GM23338 (cell line): ENCODE results near the gene ALDOA. TPM values are rescaled to one million over a fixed set of nuclear protein-coding genes. Genes with fewer than 3 reads are reported as not detected.
A peak's percentile ranks its signal among the peaks of the same experiment; 100 is the strongest.

Experiments
- ATAC-seq: fragments of 200-7000 bp; cut with Tn5 transposase; 3 replicates; pipeline ENCODE4 v1.9.1; 2020
- DNase-seq: peaks from one replicate; pipeline ENCODE4 v3.0.0-alpha.2; 2015; ENCODE audit warnings: low spot score
- H2AFZ ChIP-seq: fragments of 200-600 bp; sonication (generic); 2 replicates; pipeline ENCODE4 v1.8.0; 2016; ENCODE audit warnings: antibody characterized with exemption, mild to moderate bottlenecking, moderate library complexity
- H3F3A ChIP-seq: fragments of 200-600 bp; sonication (generic); replicated peaks from 2 replicates; pipeline ENCODE4 v1.8.0; 2017; ENCODE audit warnings: antibody characterized with exemption, mixed run types, low read depth
- H3K27ac ChIP-seq: fragments of 200-600 bp; sonication (generic); 2 replicates; pipeline ENCODE4 v1.6.1; 2016; ENCODE audit warnings: low read depth
- H3K27me3 ChIP-seq: fragments of 200-600 bp; sonication (generic); 2 replicates; pipeline ENCODE4 v1.8.0; 2016; ENCODE audit warnings: mild to moderate bottlenecking, mixed run types, moderate library complexity; ENCODE audit not compliant: insufficient read depth
- H3K36me3 ChIP-seq: fragments of 200-600 bp; sonication (generic); 2 replicates; pipeline ENCODE4 v1.8.0; 2016; ENCODE audit warnings: mild to moderate bottlenecking; ENCODE audit not compliant: insufficient read depth
- H3K4me1 ChIP-seq: fragments of 200-600 bp; sonication (generic); 2 replicates; pipeline ENCODE4 v1.8.0; 2016; ENCODE audit warnings: mild to moderate bottlenecking, moderate library complexity; ENCODE audit not compliant: insufficient read depth
- H3K4me2 ChIP-seq: fragments of 200-600 bp; sonication (generic); 2 replicates; pipeline ENCODE4 v1.7.1; 2017; ENCODE audit warnings: mixed run types
- H3K4me3 ChIP-seq: fragments of 200-600 bp; sonication (generic); 2 replicates; pipeline ENCODE4 v1.6.1; 2016; ENCODE audit warnings: mixed run types
- H3K79me2 ChIP-seq: fragments of 200-600 bp; sonication (generic); replicated peaks from 2 replicates; pipeline ENCODE4 v1.8.0; 2017; ENCODE audit warnings: mild to moderate bottlenecking; ENCODE audit not compliant: insufficient read depth
- H3K9me2 ChIP-seq: fragments of 200-600 bp; sonication (generic); 2 replicates; pipeline ENCODE4 v1.8.0; 2017; ENCODE audit not compliant: insufficient read depth
- H4K20me1 ChIP-seq: fragments of 200-600 bp; sonication (generic); replicated peaks from 2 replicates; pipeline ENCODE4 v1.8.0; 2017; ENCODE audit warnings: mild to moderate bottlenecking; ENCODE audit not compliant: insufficient read depth
- H3K27ac Mint-ChIP-seq: 2 replicates; pipeline ENCODE4 v1.8.0; 2020; ENCODE audit warnings: inconsistent platforms, mild to moderate bottlenecking, moderate library complexity, mixed read lengths
- H3K27me3 Mint-ChIP-seq: 3 replicates; pipeline ENCODE4 v1.8.0; 2022; ENCODE audit warnings: low read depth, mild to moderate bottlenecking, moderate library complexity, mixed read lengths, inconsistent platforms; ENCODE audit not compliant: insufficient read depth, poor library complexity
- H3K36me3 Mint-ChIP-seq: 3 replicates; pipeline ENCODE4 v1.8.0; 2021; ENCODE audit warnings: low read depth, mild to moderate bottlenecking, inconsistent platforms, moderate library complexity, mixed read lengths
- H3K4me1 Mint-ChIP-seq: 3 replicates; pipeline ENCODE4 v1.8.0; 2020; ENCODE audit warnings: mild to moderate bottlenecking, inconsistent platforms, mixed read lengths
- H3K4me3 Mint-ChIP-seq: 3 replicates; pipeline ENCODE4 v1.8.0; 2021; ENCODE audit warnings: moderate library complexity, mild to moderate bottlenecking, inconsistent platforms, mixed read lengths
- H3K9me3 Mint-ChIP-seq: 3 replicates; pipeline ENCODE4 v1.8.0; 2020; ENCODE audit warnings: moderate library complexity, mild to moderate bottlenecking, inconsistent platforms, mixed read lengths
- CTCF ChIP-seq, 2 experiments: fragments of 200-600 bp in 1 of 2; sonication (generic) in 1 of 2; conservative IDR thresholded peaks; 2 replicates each; pipeline versions ENCODE4 v1.5.1 to v1.6.1; 2016 to 2017; ENCODE audit warnings: antibody characterized with exemption in 2 of 2, low read depth in 2 of 2, mild to moderate bottlenecking in 2 of 2, moderate library complexity in 1 of 2
- ETS1 ChIP-seq: IDR thresholded peaks from 2 replicates; pipeline ENCODE4 v1.6.1; 2016; ENCODE audit warnings: antibody characterized with exemption
- EZH2phosphoT487 ChIP-seq: fragments of 200-600 bp; sonication (generic); IDR thresholded peaks from one replicate; pipeline ENCODE4 v1.8.1; 2018; ENCODE audit warnings: antibody characterized with exemption; ENCODE audit not compliant: unreplicated experiment
- JUNB ChIP-seq: IDR thresholded peaks from one replicate; pipeline ENCODE4 v1.6.1; 2016; ENCODE audit warnings: antibody characterized with exemption; ENCODE audit not compliant: unreplicated experiment
- STAT1 ChIP-seq: IDR thresholded peaks from one replicate; pipeline ENCODE4 v1.6.1; 2016; ENCODE audit warnings: antibody characterized with exemption; ENCODE audit not compliant: unreplicated experiment
- ZNF462 ChIP-seq: fragments of 250-450 bp; sonication (Bioruptor Pico); IDR thresholded peaks from 2 replicates; pipeline ENCODE4 v1.5.0; 2020; ENCODE audit warnings: mild to moderate bottlenecking, moderate library complexity
- polyA plus RNA-seq: library from polyadenylated mRNA; unstranded; fragments of >200 nt; fragmentation: Nextera tagmentation; extraction: Ambion mirVana; gene quantifications from 2 replicates; pipeline ENCODE4 v1.2.1, GENCODE V29; 2016
- total RNA-seq: library from RNA; depleted of rRNA; stranded (reverse); fragments of >200 nt; shearing (Covaris generic); gene quantifications from 2 replicates; pipeline ENCODE4 v1.2.3, GENCODE V29; 2014

The ALDOA gene
- total and polyA plus RNA-seq, 2 experiments from 2014 or later, result 1,054 to 1,306 TPM

GRCh38 chr16:30068750-30069610 is 3.4 kb downstream of the ALDOA start:
- H3K79me2 ChIP-seq, result peaks cover 36% of the 10 kb centered on the region
- DNase-seq, result peak; percentile 57
- no peak overlapping the region for H3K4me2 ChIP-seq
- no peak for ATAC-seq
- Mint-ChIP-seq H3K27ac (peak overlapping the region; percentile 66; the same call in 1 of the 2 replicates), H3K4me1 (peaks cover 13% of the 10 kb centered on the region), H3K27me3 (peaks cover 23% of the 10 kb centered on the region), H3K9me3 (no peaks in the 10 kb centered on the region), H3K4me3 (peak overlapping the region; percentile 47; the same call in 2 of the 3 replicates), H3K36me3 (peaks cover 69% of the 10 kb centered on the region)
- peaks cover 4% of the 10 kb centered on the region; the same call in 1 of the 2 replicates for H3K4me1 ChIP-seq
- H4K20me1 ChIP-seq, result peaks cover 42% of the 10 kb centered on the region
- TF ChIP-seq ETS1 (no peak), CTCF (conservative IDR thresholded peaks at IDR 0.05; ENCODE audit: low read depth in 2 of 2) (peak; percentile 46)
- H3F3A ChIP-seq, result peaks cover 67% of the 10 kb centered on the region
- no peaks in the 10 kb centered on the region for H3K9me2 ChIP-seq
- peaks cover 33% of the 10 kb centered on the region for H3K36me3 ChIP-seq
- H3K27me3 ChIP-seq, result no peaks in the 10 kb centered on the region
- no peak overlapping the region for H2AFZ ChIP-seq
- H3K27ac ChIP-seq, result no peak overlapping the region; the same call in 1 of the 2 replicates
- H3K4me3 ChIP-seq, result no peak overlapping the region

GRCh38 chr16:30069611-30070462 is 4.3 kb downstream of the ALDOA start:
- Histone ChIP-seq H3K4me3 (no peak overlapping the region), H3K4me1 (peaks cover 5% of the 10 kb centered on the region), H3K27me3 (no peaks in the 10 kb centered on the region), H2AFZ (no peak overlapping the region), H3F3A (peaks cover 64% of the 10 kb centered on the region), H3K4me2 (no peak overlapping the region), H3K9me2 (no peaks in the 10 kb centered on the region), H3K36me3 (peaks cover 33% of the 10 kb centered on the region), H4K20me1 (peaks cover 42% of the 10 kb centered on the region), H3K27ac (no peak overlapping the region), H3K79me2 (peaks cover 36% of the 10 kb centered on the region)
- peaks cover 12% of the 10 kb centered on the region for H3K4me1 Mint-ChIP-seq
- no peak for ATAC-seq
- DNase-seq, result no peak
- peaks cover 69% of the 10 kb centered on the region for H3K36me3 Mint-ChIP-seq
- H3K27ac Mint-ChIP-seq, result peak overlapping the region; percentile 66
- H3K27me3 Mint-ChIP-seq, result peaks cover 26% of the 10 kb centered on the region
- no peaks in the 10 kb centered on the region for H3K9me3 Mint-ChIP-seq
- H3K4me3 Mint-ChIP-seq, result no peak overlapping the region
- TF ChIP-seq EZH2phosphoT487, result no peak
- no peak for TF ChIP-seq CTCF (conservative IDR thresholded peaks at IDR 0.05; ENCODE audit: low read depth in 2 of 2)
- no peak for TF ChIP-seq ZNF462 (CRISPR knock-in tag)
- no peak for TF ChIP-seq JUNB
- TF ChIP-seq STAT1, result no peak
